MCF 10A (cell line): ENCODE results near the gene APLP1. TPM values are rescaled to one million over a fixed set of nuclear protein-coding genes. Genes with fewer than 3 reads are reported as not detected.

Experiments used
- BruUV-seq: library from RNA; stranded (reverse); fragments of 400-500 nt; replicated peaks from 2 replicates; lab custom pipeline; 2021; lab: Mats Ljungman, UMichigan
- CTCF ChIA-PET: fragments of 300-600 bp; sonication (Branson Sonifier 250); formaldehyde crosslinking; extraction: SDS; loops from one replicate; lab custom pipeline; 2021; ENCODE audit warnings: antibody characterized with exemption, inconsistent platforms; lab: Yijun Ruan, JAX
- POLR2A ChIA-PET: fragments of 300-600, 350-650 bp; sonication (Branson Sonifier 250); formaldehyde crosslinking; extraction: SDS; loops from one replicate; lab custom pipeline; 2020; ENCODE audit warnings: antibody characterized with exemption, inconsistent platforms; lab: Yijun Ruan, JAX
- DNase-seq: peaks from one replicate; pipeline ENCODE4 v3.0.0-alpha.2; 2018; ENCODE audit not compliant: unreplicated experiment
- H3K27ac Mint-ChIP-seq: one replicate; pipeline ENCODE4 v1.8.0; 2022; ENCODE audit warnings: mild to moderate bottlenecking, low read depth, mixed read lengths; ENCODE audit not compliant: unreplicated experiment
- H3K27me3 Mint-ChIP-seq: one replicate; pipeline ENCODE4 v1.8.0; 2022; ENCODE audit warnings: mixed read lengths; ENCODE audit not compliant: insufficient read depth, unreplicated experiment
- H3K36me3 Mint-ChIP-seq: one replicate; pipeline ENCODE4 v1.8.0; 2022; ENCODE audit warnings: mild to moderate bottlenecking, moderate library complexity, mixed read lengths; ENCODE audit not compliant: insufficient read depth, unreplicated experiment
- H3K4me1 Mint-ChIP-seq: one replicate; pipeline ENCODE4 v1.8.0; 2022; ENCODE audit warnings: mixed read lengths; ENCODE audit not compliant: insufficient read depth, unreplicated experiment
- H3K4me3 Mint-ChIP-seq: one replicate; pipeline ENCODE4 v1.8.0; 2022; ENCODE audit warnings: mild to moderate bottlenecking, moderate library complexity, mixed read lengths; ENCODE audit not compliant: unreplicated experiment
- H3K9me3 Mint-ChIP-seq: one replicate; pipeline ENCODE4 v1.8.0; 2022; ENCODE audit warnings: mixed read lengths; ENCODE audit not compliant: unreplicated experiment
- intact Hi-C: fragments of 100-400 bp; cut with micrococcal nuclease; formaldehyde crosslinking; loops from 2 replicates; pipeline ENCODE4 v1.14.1; 2022
- total RNA-seq: library from RNA; stranded (reverse); gene quantifications from 2 replicates; pipeline ENCODE4 v1.2.3, GENCODE V29; 2022
- TF ChIP-seq, protein P1 (sequence below): fragments of 200-600 bp; IDR thresholded peaks from one replicate; pipeline ENCODE4 v1.8.0; 2022; ENCODE audit warnings: antibody characterized with exemption, mild to moderate bottlenecking; ENCODE audit not compliant: unreplicated experiment

Gene APLP1
- total RNA-seq, 1 experiment from 2014 or later: 2.4 TPM

DNA sequence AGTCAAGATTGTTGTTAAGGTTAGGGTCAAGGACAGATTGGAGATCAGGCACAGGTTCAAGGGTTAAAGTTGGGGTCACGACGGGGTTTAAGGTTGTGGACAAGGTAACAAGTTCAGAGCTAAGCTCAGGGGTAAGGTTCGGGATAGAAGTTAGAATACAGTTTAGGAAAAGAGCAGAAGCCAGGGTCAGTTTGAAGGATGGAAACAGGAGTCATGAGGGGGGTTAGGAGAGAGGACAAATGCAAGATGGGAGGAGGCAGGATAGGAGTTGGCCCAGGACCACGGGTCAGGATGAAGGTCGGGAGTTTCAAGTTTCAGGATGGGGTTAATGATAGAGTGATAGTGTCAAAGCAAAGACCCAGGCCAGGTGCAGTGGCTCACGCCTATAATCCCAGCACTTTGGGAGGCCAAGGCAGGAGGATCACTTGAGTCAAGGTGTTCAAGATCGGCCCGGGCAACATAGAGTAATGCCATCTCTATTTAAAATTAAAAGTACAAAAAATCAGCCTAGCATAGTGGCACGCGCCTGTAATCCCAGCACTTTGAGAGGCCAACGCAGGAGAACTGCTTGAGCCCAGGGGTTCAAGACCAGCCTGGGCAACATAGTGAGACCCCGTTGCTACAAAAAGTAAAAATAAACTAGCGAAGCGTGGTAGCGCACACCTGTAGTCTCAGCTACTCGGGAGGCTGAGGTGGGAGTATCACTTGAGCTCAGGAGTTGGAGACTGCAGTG, 23.7 kb upstream of the APLP1 start:
- TF ChIP-seq, protein P1, sequence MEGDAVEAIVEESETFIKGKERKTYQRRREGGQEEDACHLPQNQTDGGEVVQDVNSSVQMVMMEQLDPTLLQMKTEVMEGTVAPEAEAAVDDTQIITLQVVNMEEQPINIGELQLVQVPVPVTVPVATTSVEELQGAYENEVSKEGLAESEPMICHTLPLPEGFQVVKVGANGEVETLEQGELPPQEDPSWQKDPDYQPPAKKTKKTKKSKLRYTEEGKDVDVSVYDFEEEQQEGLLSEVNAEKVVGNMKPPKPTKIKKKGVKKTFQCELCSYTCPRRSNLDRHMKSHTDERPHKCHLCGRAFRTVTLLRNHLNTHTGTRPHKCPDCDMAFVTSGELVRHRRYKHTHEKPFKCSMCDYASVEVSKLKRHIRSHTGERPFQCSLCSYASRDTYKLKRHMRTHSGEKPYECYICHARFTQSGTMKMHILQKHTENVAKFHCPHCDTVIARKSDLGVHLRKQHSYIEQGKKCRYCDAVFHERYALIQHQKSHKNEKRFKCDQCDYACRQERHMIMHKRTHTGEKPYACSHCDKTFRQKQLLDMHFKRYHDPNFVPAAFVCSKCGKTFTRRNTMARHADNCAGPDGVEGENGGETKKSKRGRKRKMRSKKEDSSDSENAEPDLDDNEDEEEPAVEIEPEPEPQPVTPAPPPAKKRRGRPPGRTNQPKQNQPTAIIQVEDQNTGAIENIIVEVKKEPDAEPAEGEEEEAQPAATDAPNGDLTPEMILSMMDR: no peak
- Mint-ChIP-seq H3K9me3 (peaks cover 11% of the 10 kb centered on the region), H3K4me1 (peaks cover 11% of the 10 kb centered on the region), H3K27me3 (peaks cover 48% of the 10 kb centered on the region), H3K27ac (no peak overlapping the region), H3K36me3 (peaks cover 6% of the 10 kb centered on the region), H3K4me3 (peak overlapping the region; percentile 59)
- CTCF ChIA-PET: no interaction called here
- BruUV-seq: no TSS peak
- no peak for DNase-seq
- POLR2A ChIA-PET: interaction anchor here (0.5 kb wide), 1 partner anchor 165 kb away, joined by 4 read pairs; no protein-coding TSS in a partner anchor
- intact Hi-C loops: no loop called here

DNA sequence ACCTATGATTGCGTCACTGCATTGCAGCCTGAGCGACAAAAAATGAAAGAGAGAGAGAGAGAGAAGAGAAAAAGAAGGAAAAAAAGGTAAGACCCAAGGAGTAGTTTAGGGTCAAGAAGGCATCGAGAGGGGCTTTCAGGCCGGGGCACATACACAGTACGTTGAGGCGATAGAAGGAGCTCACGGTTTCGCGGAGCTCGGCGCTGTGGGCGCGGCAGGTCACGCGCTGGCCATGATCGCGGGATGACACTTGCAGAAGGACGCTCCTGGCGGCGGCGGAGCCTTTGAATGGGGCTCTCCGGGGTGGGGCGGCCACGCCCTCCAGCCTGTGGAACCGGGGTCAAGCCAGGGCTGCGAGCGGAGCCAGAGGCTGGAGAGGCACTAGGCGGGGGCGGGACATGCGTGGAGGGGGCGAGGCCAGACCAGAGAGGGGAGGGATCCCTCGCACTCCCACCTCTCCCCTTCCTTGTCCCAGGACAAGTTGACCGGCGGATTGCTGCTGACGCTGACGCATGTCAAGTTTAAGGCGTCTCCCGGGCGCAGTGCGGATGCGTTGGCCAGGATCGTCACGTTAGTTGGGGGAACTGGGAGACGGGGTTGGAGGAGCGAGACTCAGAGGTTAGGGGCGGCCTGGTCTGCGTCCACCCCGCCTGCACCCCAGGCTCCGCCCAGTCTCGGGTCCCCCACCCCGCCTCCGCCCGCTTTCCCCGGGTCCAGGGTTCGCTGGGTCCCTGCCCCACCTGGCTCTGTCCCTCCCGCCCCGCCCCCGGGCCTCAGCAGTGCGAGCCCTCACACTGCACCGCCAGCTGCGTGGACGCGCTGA, 22.9 kb upstream of the APLP1 start:
- peaks cover 51% of the 10 kb centered on the region for H3K27me3 Mint-ChIP-seq
- peaks cover 11% of the 10 kb centered on the region for H3K9me3 Mint-ChIP-seq
- CTCF ChIA-PET: no interaction called here
- peak overlapping the region; percentile 59 for H3K4me3 Mint-ChIP-seq
- intact Hi-C loops: no loop called here
- no TSS peak for BruUV-seq
- no peak overlapping the region for H3K27ac Mint-ChIP-seq
- TF ChIP-seq, protein P1: no peak
- POLR2A ChIA-PET: no interaction called here
- no peak for DNase-seq
- H3K4me1 Mint-ChIP-seq: peaks cover 11% of the 10 kb centered on the region
- H3K36me3 Mint-ChIP-seq: peaks cover 6% of the 10 kb centered on the region

DNA sequence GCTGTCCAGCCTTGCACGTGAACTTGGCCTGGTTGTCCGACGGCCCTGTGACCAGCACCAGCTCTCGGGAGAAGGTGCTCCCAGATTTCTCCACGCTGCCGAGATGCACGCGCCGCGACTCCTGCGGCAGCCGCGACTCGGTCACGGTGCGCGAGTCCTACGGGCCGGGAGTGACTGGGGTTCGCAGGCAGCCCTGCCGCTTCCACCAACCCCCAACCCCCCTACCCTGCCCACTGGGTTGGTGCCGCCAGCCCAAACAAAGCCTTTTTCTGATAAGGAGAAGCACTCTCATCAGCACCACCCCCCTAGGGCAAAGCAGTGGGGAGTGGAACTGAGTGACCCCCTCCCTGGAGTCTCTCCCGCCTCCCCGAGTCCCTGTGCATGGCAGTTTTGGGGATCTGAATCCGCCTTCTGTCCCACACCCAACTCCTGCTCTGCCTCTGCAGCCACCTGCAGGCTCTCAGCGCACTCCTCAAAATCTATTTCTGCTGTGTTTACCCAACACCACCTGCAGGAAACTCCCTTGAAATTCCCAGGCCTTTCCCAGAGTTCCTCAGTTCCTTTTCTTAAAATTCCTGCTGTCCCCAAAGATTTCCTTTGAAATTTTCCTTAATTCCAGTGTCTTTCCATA, 22.2 kb upstream of the APLP1 start:
- H3K27me3 Mint-ChIP-seq: peaks cover 58% of the 10 kb centered on the region
- ChIA-PET POLR2A (interaction anchor here (0.6 kb wide), 1 partner anchor 23 kb away, joined by 3 read pairs; no protein-coding TSS in a partner anchor), CTCF (no interaction called here)
- BruUV-seq: no TSS peak
- peaks cover 11% of the 10 kb centered on the region for H3K9me3 Mint-ChIP-seq
- H3K4me1 Mint-ChIP-seq: peaks cover 11% of the 10 kb centered on the region
- TF ChIP-seq, protein P1: peak; percentile 5
- H3K36me3 Mint-ChIP-seq: peaks cover 6% of the 10 kb centered on the region
- no peak overlapping the region for H3K27ac Mint-ChIP-seq
- intact Hi-C loops: no loop called here
- peak overlapping the region; percentile 54 for H3K4me3 Mint-ChIP-seq
- DNase-seq: peak; percentile 7

DNA sequence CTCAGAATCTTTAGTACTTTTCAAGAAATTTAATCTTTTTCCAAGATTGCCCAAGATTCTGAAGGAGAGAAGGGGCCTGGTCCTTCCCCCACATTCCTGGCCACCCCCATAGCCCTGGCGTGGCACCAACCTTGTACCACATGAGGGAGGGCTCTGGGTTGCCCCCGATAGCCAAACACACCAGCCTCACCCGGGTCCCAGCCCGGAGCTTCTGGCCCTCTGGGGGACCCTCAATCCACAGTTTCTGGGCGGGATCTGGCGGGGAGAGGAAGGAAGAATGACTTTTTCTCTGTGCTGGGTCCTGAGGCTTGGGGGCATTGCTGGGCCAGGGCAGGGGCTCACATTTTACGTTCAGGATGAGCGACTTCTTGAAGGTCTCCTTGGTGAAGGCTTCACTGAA, 20.5 kb upstream of the APLP1 start:
- Mint-ChIP-seq H3K4me3 (no peak overlapping the region), H3K4me1 (peaks cover 11% of the 10 kb centered on the region), H3K36me3 (peaks cover 6% of the 10 kb centered on the region), H3K27ac (no peak overlapping the region), H3K27me3 (peaks cover 67% of the 10 kb centered on the region), H3K9me3 (peaks cover 5% of the 10 kb centered on the region)
- TF ChIP-seq, protein P1: no peak
- DNase-seq: no peak
- intact Hi-C loops: no loop called here
- no TSS peak for BruUV-seq
- ChIA-PET POLR2A (no interaction called here), CTCF (no interaction called here)
